ENCODE data around the gene LAP3.
"Not testable (repeated sequence)": the region's sequence is repeated elsewhere in the genome, so short reads cannot be mapped to it uniquely, and the experiment has no call there.

The LAP3 gene

GRCh38 chr4:17576932-17577664 lies at the start of gene LAP3:
TSS of gene LAP3 (plus strand) at chr4:17577198. CDS start at chr4:17577466, 268 bp downstream.
- peak; percentile 59 to 70 for DNase-seq

- no peak for DNase-seq
Measured at GRCh38 chr4:17528551-17529165, 48.3 kb upstream of the LAP3 start.

- no peak for DNase-seq
Measured at GRCh38 chr4:17531538-17532285, 45.3 kb upstream of the LAP3 start.

- no peak for DNase-seq
Measured at GRCh38 chr4:17534705-17535104, 42.3 kb upstream of the LAP3 start.

GRCh38 chr4:17535242-17535641 lies 41.8 kb upstream of the LAP3 start:
- no peak for DNase-seq

GRCh38 chr4:17535906-17536305 lies 41.1 kb upstream of the LAP3 start:
- DNase-seq, result no peak

- DNase-seq, result not testable (repeated sequence)
Measured at GRCh38 chr4:17537060-17537459, 39.9 kb upstream of the LAP3 start.

- DNase-seq, result peak; percentile 43 to 58
Measured at GRCh38 chr4:17544205-17544604, 32.8 kb upstream of the LAP3 start.

GRCh38 chr4:17544831-17545234 lies 32.2 kb upstream of the LAP3 start:
- DNase-seq, result peak in 1 of 2 experiments; percentile 13

GRCh38 chr4:17545374-17546140 lies 31.4 kb upstream of the LAP3 start:
- DNase-seq, result no peak

GRCh38 chr4:17546222-17546621 lies 30.8 kb upstream of the LAP3 start:
- DNase-seq, result no peak

GRCh38 chr4:17546678-17547077 lies 30.3 kb upstream of the LAP3 start:
- DNase-seq, result no peak

- no peak for DNase-seq
Measured at GRCh38 chr4:17550549-17550948, 26.4 kb upstream of the LAP3 start.

GRCh38 chr4:17552427-17552826 lies 24.6 kb upstream of the LAP3 start:
- no peak for DNase-seq

GRCh38 chr4:17554568-17554967 lies 22.4 kb upstream of the LAP3 start:
- no peak for DNase-seq

GRCh38 chr4:17556498-17556897 lies 20.5 kb upstream of the LAP3 start:
- no peak for DNase-seq

GRCh38 chr4:17557880-17558279 lies 19.1 kb upstream of the LAP3 start:
- no peak for DNase-seq

- no peak for DNase-seq
Measured at GRCh38 chr4:17558941-17559708, 17.9 kb upstream of the LAP3 start.

- DNase-seq, result no peak
Measured at GRCh38 chr4:17559709-17560048, 17.3 kb upstream of the LAP3 start.

- DNase-seq, result no peak
Measured at GRCh38 chr4:17560065-17560673, 16.8 kb upstream of the LAP3 start.

- no peak for DNase-seq
Measured at GRCh38 chr4:17561195-17561909, 15.6 kb upstream of the LAP3 start.
